Measurements from ENCODE around the gene GFER. TPM values are rescaled to one million over a fixed set of nuclear protein-coding genes. Genes with fewer than 3 reads are reported as not detected.

Gene GFER
- total and polyA plus RNA-seq, 9 of the 15 experiments (the other 6 are each of a cell fraction or from before 2014, with no cell fraction given), result 4.3 to 53.7 (median 19.8) TPM

- TF ChIP-seq HMGXB4 (CRISPR knock-in tag; IDR thresholded peaks at IDR 0.05), result 0 out of 2 replicates have a peak, but pooled peaks have one; percentile 15
- TF ChIP-seq ATF3 (IDR thresholded peaks at IDR 0.05), result no peak
- TF ChIP-seq ATF3 (CRISPR knock-in tag; conservative IDR thresholded peaks at IDR 0.05), result no peak
- no peak for TF ChIP-seq ZNF280B (CRISPR knock-in tag; IDR thresholded peaks at IDR 0.05)
- TF ChIP-seq TAF1 (IDR thresholded peaks at IDR 0.05; ENCODE audit: control insufficient read depth, extremely low read depth, insufficient read depth, low read length, severe bottlenecking), result peak; percentile 10
- no peak for TF ChIP-seq ZNF444 (CRISPR knock-in tag; IDR thresholded peaks at IDR 0.05)
- TF ChIP-seq SREBF2 (CRISPR knock-in tag; IDR thresholded peaks at IDR 0.05), result no peak
- TF ChIP-seq ATF7 (IDR thresholded peaks at IDR 0.05), result no peak
- TF ChIP-seq POLR2H (tag; IDR thresholded peaks at IDR 0.05; ENCODE audit: low read depth), result 0 out of 2 replicates have a peak, but pooled peaks have one; percentile 9
- TF ChIP-seq ESRRA (IDR thresholded peaks at IDR 0.05; ENCODE audit: borderline replicate concordance, low read depth), result no peak
- no peak for TF ChIP-seq OTX1 (CRISPR knock-in tag; IDR thresholded peaks at IDR 0.05)
- no peak for TF ChIP-seq MAFF (IDR thresholded peaks at IDR 0.05; ENCODE audit: low read length)
- TF ChIP-seq MXI1 (IDR thresholded peaks at IDR 0.05; ENCODE audit: low read depth, low read length), result 0 out of 2 replicates have a peak, but pooled peaks have one; percentile 12
- no peak for TF ChIP-seq MECOM (CRISPR knock-in tag; IDR thresholded peaks at IDR 0.05)
- TF ChIP-seq HDAC2 (IDR thresholded peaks at IDR 0.05), result no peak
- no peak for TF ChIP-seq ARID2 (IDR thresholded peaks at IDR 0.05)
- TF ChIP-seq SMARCA5 (IDR thresholded peaks at IDR 0.05), result no peak
- no peak for TF ChIP-seq CHCHD3 (CRISPR knock-in tag; IDR thresholded peaks at IDR 0.05)
- TF ChIP-seq PHB (CRISPR knock-in tag; IDR thresholded peaks at IDR 0.05), result no peak
- TF ChIP-seq JUNB (CRISPR knock-in tag; conservative IDR thresholded peaks at IDR 0.05), result no peak
- TF ChIP-seq RBM39 (optimal IDR thresholded peaks at IDR 0.05; ENCODE audit: low read depth, low read length), result peak; percentile 64
- TF ChIP-seq NFRKB (IDR thresholded peaks at IDR 0.05; ENCODE audit: low read depth), result no peak
- TF ChIP-seq SIN3A (IDR thresholded peaks at IDR 0.05; ENCODE audit: borderline replicate concordance in 2 of 2, control insufficient read depth in 1 of 2, low read depth in 2 of 2, low read length in 2 of 2), result 0 out of 4 replicates have a peak, but pooled peaks of 1 of the 2 experiments have one; percentile 17
These were observed 22.3 kb upstream of the GFER start (continued) for GRCh38 chr16:1961651-1962067.
